HepG2 (cell line): ENCODE data around the gene VPS18. TPM values are rescaled to one million over a fixed set of nuclear protein-coding genes. Genes with fewer than 3 reads are reported as not detected.

ENCODE experiments used
- ADNP ChIP-seq: sonication (generic); formaldehyde crosslinking; IDR thresholded peaks from 2 replicates; pipeline ENCODE4 v1.4.0; 2020; ENCODE audit warnings: missing genetic modification reagents
- AFF4 ChIP-seq: sonication (generic); formaldehyde crosslinking; IDR thresholded peaks from 2 replicates; pipeline ENCODE4 v1.4.0; 2020; ENCODE audit warnings: missing genetic modification reagents
- BRD4 ChIP-seq: sonication (generic); formaldehyde crosslinking; IDR thresholded peaks from 2 replicates; pipeline ENCODE4 v1.4.0; 2020; ENCODE audit warnings: missing genetic modification reagents
- HOXA3 ChIP-seq: sonication (generic); formaldehyde crosslinking; IDR thresholded peaks from 2 replicates; pipeline ENCODE4 v1.5.0; 2020; ENCODE audit warnings: missing genetic modification reagents
- KDM6A ChIP-seq: IDR thresholded peaks from 2 replicates; pipeline ENCODE4 v1.6.1; 2016; ENCODE audit warnings: low read depth
- ONECUT2 ChIP-seq: sonication (generic); formaldehyde crosslinking; IDR thresholded peaks from 2 replicates; pipeline ENCODE4 v1.4.0; 2020; ENCODE audit warnings: missing genetic modification reagents
- RERE ChIP-seq: IDR thresholded peaks from 2 replicates; pipeline ENCODE4 v1.6.1; 2016; ENCODE audit warnings: low read depth, missing genetic modification reagents, missing compliant biosample characterization
- SPEN ChIP-seq: sonication (generic); formaldehyde crosslinking; IDR thresholded peaks from 2 replicates; pipeline ENCODE4 v1.5.1; 2020; ENCODE audit warnings: low read depth, mild to moderate bottlenecking, missing genetic modification reagents
- ZBTB43 ChIP-seq: sonication (generic); formaldehyde crosslinking; conservative IDR thresholded peaks from 2 replicates; pipeline ENCODE4 v1.4.0; 2020; ENCODE audit warnings: missing genetic modification reagents
- ZC3H4 ChIP-seq: sonication (generic); formaldehyde crosslinking; IDR thresholded peaks from 2 replicates; pipeline ENCODE4 v1.4.0; 2020; ENCODE audit warnings: missing genetic modification reagents, borderline replicate concordance
- ZFP36L1 ChIP-seq: sonication (generic); formaldehyde crosslinking; IDR thresholded peaks from 2 replicates; pipeline ENCODE4 v1.8.0; 2022; ENCODE audit warnings: mild to moderate bottlenecking, missing genetic modification reagents, moderate library complexity
- ZNF24 ChIP-seq: fragments of 450-650 bp; IDR thresholded peaks from 2 replicates; pipeline ENCODE4 v1.6.1; 2017; ENCODE audit warnings: antibody characterized with exemption, mild to moderate bottlenecking
- ZNF264 ChIP-seq: sonication (generic); formaldehyde crosslinking; IDR thresholded peaks from 2 replicates; pipeline ENCODE4 v1.4.0; 2020; ENCODE audit warnings: missing genetic modification reagents
- ZNF513 ChIP-seq: sonication (generic); formaldehyde crosslinking; conservative IDR thresholded peaks from 2 replicates; pipeline ENCODE4 v1.5.0; 2020; ENCODE audit warnings: missing genetic modification reagents
- ZNF562 ChIP-seq: sonication (generic); formaldehyde crosslinking; IDR thresholded peaks from 2 replicates; pipeline ENCODE4 v1.8.0; 2022; ENCODE audit warnings: missing genetic modification reagents, borderline replicate concordance
- ZNF674 ChIP-seq: sonication (generic); formaldehyde crosslinking; IDR thresholded peaks from 2 replicates; pipeline ENCODE4 v1.5.0; 2020; ENCODE audit warnings: low read depth, mild to moderate bottlenecking, missing genetic modification reagents
- ZNF749 ChIP-seq: sonication (generic); formaldehyde crosslinking; IDR thresholded peaks from 2 replicates; pipeline ENCODE4 v1.8.0; 2022; ENCODE audit warnings: mild to moderate bottlenecking, missing genetic modification reagents, moderate library complexity, borderline replicate concordance
- polyA plus RNA-seq, 8 experiments: library from polyadenylated mRNA; depleted of rRNA in 3 of 8; stranded (reverse) in 7 of 8; unstranded in 1 of 8; fragments of >200 nt; fragmentation: Illumina TruSeq in 4 of 8; extraction: Trizol in 4 of 8; gene quantifications; 2 replicates each; pipeline versions ENCODE4 v1.2.1 to v1.2.3, GENCODE V29; 2011 to 2016; ENCODE audit warnings: low read depth in 4 of 8, missing spikeins in 1 of 8, mixed read lengths in 1 of 8; ENCODE audit not compliant: insufficient read depth in 1 of 8
- total RNA-seq, 5 experiments: library from RNA; depleted of rRNA; stranded (reverse); fragments of >200 nt; fragmentation: Illumina TruSeq; extraction: Trizol; gene quantifications; 2 replicates each; pipeline ENCODE4 v1.2.3, GENCODE V29; 2016; ENCODE audit warnings: low read depth in 1 of 5

Gene VPS18
- total and polyA plus RNA-seq, 2 of the 13 experiments (the other 11 are each of a cell fraction or from before 2014, with no cell fraction given): 5.8 to 17.0 TPM

GRCh38 chr15:40873694-40874561 is 20.3 kb upstream of the VPS18 start, which contains the start of gene RHOV (continued):
- no peak for TF ChIP-seq RERE
- TF ChIP-seq ZNF24: no peak
- no peak for TF ChIP-seq ZNF674 (CRISPR knock-in tag)
- no peak for TF ChIP-seq ZFP36L1 (CRISPR knock-in tag)
- no peak for TF ChIP-seq ZNF264 (CRISPR knock-in tag)
- TF ChIP-seq SPEN: no peak
- TF ChIP-seq BRD4 (CRISPR knock-in tag): no peak
- 0 out of 2 replicates have a peak, but pooled peaks have one; percentile 38 for TF ChIP-seq HOXA3 (CRISPR knock-in tag)
- TF ChIP-seq ZC3H4 (CRISPR knock-in tag): no peak
- TF ChIP-seq ZNF749 (CRISPR knock-in tag): no peak
- peak; percentile 51; the same call in 1 of the 2 replicates for TF ChIP-seq ADNP
- TF ChIP-seq ZBTB43: peak; percentile 43; the same call in 1 of the 2 replicates
- TF ChIP-seq ONECUT2 (CRISPR knock-in tag): no peak
- TF ChIP-seq ZNF513: 0 out of 2 replicates have a peak, but pooled peaks have one; percentile 73
- TF ChIP-seq KDM6A (CRISPR knock-in tag): no peak
- TF ChIP-seq ZNF562 (CRISPR knock-in tag): no peak
- no peak for TF ChIP-seq AFF4 (CRISPR knock-in tag)
